HG02840 (cell line): ENCODE measurements around the gene SP2.

Source experiments
- ATAC-seq: cut with Tn5 transposase; IDR thresholded peaks from one replicate; pipeline ENCODE4 v1.9.1; 2021; ENCODE audit warnings: mild to moderate bottlenecking, moderate library complexity, moderate number of reproducible peaks; ENCODE audit not compliant: unreplicated experiment, low FRiP score

The SP2 gene

GRCh38 chr17:47968836-47969235, 72.8 kb downstream of the SP2 start:
- no peak for ATAC-seq

DNA sequence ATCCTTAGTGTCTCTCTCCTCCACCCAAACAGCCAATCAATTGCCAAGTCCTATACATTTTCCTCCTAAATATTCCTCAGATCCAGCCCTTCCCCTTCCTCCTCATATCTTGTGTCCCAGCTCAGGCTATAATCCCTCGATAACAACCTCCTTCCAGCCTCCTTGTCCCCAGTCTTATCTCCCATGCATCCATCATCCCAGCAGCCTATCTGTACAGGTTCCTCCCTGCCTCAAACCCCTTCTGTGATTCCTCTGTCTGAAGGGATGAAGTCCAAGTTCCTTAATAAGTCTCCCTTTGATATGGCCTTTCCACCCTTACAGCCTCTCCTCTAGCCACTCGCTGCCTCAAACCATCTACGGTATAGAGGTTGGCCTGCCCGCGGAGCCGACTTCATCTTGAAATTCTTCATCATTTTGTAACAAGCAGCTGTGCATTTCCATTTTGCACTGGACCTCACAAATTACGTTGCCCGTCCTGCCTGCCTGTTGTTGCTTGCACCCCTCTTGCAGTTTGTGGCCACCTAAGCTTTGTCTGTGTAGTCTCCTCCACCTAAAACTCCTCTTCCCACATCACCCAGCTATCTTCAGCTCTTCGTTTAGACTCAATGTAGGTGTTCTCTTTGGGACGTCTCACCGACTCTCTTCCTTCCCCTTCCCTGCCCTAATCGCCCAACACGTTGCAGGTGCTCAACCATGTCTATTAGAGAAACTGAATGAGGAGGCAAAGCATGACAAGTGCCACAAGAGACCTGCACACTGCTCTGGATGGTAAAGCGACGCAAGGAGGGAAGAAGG, 74.1 kb downstream of the SP2 start:
- no peak for ATAC-seq

DNA sequence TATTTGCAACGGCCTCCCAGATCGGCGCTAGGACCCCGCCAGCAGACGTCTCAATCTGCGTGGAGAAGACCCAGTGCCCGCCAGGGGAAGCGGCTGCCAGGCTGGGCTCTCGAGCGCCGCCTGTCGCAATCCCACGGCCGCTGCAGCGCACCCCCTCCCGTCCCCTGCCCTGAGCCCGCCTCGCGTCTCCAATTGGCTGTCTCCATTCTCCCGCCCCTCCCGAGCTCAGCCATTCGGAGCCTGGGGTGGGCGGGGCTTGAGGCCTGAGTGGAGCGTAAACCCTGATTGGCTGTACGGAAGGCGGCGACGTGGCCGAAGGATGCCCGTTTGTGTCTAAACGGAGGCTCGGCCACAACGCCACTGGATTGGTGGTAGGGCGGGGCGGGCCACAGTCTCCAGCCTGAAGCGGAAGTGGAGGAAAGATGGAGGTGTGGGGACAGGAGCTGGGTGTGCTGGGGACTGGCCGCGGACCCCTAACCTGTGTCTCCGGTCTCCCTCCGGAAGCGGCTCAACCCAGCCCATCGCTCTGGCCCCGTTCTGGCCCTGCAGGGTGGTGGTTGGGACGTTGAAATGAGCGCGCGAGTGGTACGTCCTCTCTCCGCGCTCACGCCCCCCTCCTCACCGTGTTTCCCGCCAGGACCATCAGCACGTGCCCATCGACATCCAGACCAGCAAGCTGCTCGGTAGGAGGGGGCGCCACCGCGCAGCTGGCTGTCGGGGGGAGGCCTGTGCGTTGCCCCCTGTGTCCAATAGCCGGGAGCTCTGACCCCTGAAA, 74.9 kb downstream of the SP2 start, which contains the start of gene CDK5RAP3:
CDK5RAP3 (plus strand) TSS at position 389 of the 775 bp plus-strand sequence; CDS start at position 423, 34 bp downstream.
- peak; percentile 94 for ATAC-seq

GRCh38 chr17:47973541-47973940, 77.5 kb downstream of the SP2 start:
- no peak for ATAC-seq

DNA sequence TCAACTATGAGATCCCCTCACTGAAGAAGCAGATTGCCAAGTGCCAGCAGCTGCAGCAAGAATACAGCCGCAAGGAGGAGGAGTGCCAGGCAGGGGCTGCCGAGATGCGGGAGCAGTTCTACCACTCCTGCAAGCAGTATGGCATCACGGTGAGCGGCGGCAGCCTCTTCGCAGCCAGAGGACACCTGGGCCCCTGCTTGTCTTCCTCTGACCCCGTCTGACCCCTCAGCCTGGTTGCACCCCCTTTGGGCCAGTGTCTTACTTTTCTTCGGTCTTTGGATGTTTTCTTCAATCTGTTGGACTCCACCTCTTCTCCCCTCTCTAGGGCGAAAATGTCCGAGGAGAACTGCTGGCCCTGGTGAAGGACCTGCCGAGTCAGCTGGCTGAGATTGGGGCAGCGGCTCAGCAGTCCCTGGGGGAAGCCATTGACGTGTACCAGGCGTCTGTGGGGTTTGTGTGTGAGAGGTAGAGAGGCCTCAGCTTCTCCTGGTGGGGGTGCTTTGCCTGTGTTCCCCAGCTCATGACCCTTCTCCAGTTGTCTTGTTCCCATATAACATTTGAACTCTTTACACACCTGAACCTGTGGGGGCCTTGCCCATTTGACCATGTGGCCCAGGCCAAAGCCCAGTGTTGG, 79.3 kb downstream of the SP2 start:
- no peak for ATAC-seq

DNA sequence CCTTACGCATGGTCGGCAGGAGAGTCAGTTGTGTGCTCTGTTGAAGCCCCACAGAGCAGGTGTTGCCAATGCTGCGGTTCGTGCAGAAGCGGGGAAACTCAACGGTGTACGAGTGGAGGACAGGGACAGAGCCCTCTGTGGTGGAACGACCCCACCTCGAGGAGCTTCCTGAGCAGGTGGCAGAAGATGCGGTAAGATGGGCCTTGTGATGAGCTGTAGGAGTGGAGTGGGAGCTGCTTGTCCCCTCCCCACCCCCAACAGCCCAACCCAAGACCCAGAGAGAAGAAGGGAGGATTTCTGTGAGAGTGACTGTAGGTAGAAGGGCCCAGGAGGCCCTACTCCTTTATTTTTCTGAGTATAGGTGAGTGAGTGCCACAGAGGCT, 79.8 kb downstream of the SP2 start:
- no peak for ATAC-seq

DNA sequence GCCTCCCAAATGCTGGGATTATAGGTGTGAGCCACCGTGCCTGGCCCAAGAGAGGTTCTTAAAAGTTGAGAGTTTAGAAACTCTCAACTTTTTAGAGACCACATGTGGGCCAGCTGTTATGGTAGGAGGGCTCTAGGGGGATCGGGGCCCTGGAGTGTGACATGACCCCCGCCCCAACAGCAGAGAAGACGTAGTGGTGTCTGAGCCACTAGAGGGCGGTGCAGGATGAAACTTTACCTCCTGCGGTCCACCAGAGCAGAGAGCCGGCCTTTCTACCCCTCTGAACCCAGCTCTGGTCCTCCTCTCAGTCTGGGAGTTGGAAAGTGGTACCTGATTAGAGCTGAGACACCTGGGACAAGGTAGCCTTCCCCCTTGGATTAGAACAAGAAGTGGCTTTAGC, 82.3 kb downstream of the SP2 start:
- no peak for ATAC-seq
